NCI-H1436 (cell line): ENCODE data around the gene SLC38A7.
"Not testable (repeated sequence)": the region's sequence is repeated elsewhere in the genome, so short reads cannot be mapped to it uniquely, and the experiment has no call there.

Source experiments
- DNase-seq: peaks from one replicate; lab custom pipeline; 2025; lab: John Stamatoyannopoulos, UW

The SLC38A7 gene

GRCh38 chr16:58678716-58679115 lies 5.9 kb downstream of the SLC38A7 start:
- no peak for DNase-seq

- no peak for DNase-seq
These were observed 6.3 kb downstream of the SLC38A7 start for GRCh38 chr16:58678269-58678668.

DNA sequence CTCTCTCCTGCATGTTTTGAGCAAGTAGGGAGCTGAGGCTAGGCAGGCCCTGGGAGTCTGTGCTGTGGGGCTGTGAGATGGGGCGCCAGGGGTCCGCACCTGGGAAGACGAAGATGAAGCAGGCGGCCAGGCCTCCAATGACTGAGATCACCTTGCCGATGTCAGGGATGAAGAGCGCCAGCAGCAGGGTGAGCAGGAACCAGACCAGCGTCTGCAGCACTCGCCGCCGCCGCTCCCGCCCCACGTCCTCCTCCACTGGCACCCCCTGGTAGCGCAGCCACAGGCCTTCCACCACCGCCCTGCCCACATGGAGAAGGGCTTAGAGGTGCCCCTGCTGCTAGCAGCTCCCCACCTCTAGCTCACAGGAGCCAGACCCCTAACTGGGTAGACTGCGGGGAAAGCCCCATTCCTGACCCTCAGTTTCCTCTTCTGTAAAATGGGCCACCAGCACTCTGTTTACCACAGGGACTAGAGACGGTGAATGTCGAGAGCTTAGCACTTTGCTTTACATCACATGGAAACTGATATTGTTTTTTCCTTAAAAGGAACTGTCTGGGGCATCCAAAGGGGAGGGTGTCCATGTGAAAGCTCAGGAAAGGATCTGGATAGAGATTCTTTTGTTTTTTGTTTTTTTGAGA lies 13.5 kb downstream of the SLC38A7 start:
- DNase-seq = no peak

GRCh38 chr16:58670177-58670576 lies 14.4 kb downstream of the SLC38A7 start:
- DNase-seq = no peak

- DNase-seq = no peak
These were observed 19.4 kb downstream of the SLC38A7 start for GRCh38 chr16:58665200-58665599.

DNA sequence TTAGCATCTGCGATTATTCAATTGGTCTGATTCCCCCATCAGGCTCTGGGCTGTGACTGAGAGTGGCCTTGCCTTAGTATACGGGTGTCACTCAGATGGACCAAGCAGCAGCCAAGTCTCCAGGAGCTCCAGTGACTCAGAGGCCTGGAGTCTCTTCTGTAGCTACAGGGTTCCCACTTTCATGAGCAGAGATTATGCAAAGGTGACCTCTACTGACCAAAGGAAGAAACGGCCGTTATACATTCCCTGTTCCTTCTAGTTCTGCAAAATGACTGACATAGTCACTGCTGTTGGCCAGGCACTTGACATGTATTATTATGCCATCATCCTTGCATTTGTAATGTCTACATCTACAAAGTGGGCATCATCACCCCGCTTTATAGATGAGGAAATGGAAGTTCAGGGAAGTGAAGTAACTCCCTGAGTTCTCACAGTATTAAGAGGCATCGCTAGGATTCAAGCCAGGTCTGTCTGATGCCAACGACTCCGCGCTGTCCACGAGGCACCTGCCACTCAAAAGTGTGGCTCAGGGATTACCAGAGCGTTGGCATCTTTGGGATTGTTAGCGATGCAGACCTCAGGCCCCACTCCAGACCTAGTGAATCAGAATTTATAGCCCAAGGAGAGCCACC lies 23.3 kb downstream of the SLC38A7 start:
- DNase-seq = peak; percentile 23

GRCh38 chr16:58659911-58660310 lies 24.7 kb downstream of the SLC38A7 start:
- DNase-seq = not testable (repeated sequence)

DNA sequence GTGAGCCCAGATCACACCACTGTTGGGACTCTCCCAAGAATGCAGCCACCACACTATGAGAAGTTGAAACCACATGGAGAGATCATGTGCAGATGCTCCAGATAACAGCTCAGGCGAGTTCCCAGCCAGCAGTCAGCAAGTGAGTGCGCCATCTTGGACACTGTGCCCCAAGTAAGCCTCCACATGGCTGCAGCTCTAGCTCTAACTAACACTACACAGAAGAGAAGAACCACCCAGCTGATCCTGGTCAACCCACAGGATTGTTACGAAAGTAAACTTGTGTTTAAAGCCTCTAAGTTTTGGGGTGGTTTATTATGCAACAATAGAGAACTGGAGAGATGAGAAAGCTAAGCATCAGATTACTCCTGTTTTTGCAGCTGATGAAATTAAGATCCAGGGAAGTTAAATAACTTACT lies 25.8 kb downstream of the SLC38A7 start:
- no peak for DNase-seq

DNA sequence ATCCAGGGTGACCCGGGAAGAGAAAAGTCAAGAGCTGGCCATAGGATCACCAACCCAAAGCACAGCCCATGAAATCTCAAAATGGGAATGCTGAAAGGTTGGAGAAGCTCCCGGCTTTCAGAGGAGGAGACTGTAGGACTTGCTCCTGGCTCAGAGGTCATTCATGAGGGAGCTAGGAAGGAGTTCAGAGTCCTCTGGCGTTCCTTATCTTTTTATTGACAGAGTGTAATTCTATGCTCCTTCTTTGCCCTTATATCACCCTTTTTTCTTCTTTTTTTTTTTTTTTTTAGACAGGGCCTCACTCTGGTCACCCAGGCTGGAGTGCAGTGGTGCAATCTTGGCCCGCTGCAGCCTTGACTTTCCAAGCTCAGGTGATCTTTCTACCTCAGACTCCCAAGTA lies 27.7 kb downstream of the SLC38A7 start:
- DNase-seq = no peak

- DNase-seq = no peak
These were observed 29.4 kb downstream of the SLC38A7 start for GRCh38 chr16:58655215-58655596.

GRCh38 chr16:58654560-58655214 lies 29.9 kb downstream of the SLC38A7 start:
- no peak for DNase-seq

DNA sequence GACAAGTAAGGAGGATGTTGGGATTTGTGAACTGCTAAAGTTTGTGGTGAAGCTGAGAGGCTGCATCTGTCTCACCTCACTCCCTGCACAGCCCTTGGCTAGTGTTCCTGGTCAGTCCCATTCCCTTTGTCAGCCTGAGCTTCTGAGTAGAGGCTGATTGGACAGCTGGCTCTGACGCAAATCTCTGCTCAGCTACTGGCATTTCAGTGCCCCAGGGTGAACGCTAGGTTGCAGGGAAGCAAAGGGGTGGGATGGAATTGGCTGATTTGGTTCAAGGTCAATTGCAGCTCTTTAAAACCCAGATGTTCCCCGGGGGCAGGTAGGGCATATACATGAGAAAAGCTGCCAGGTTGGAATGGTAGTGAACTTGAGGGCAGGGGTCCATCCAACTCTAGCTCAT lies 31.8 kb downstream of the SLC38A7 start:
- no peak for DNase-seq

DNA sequence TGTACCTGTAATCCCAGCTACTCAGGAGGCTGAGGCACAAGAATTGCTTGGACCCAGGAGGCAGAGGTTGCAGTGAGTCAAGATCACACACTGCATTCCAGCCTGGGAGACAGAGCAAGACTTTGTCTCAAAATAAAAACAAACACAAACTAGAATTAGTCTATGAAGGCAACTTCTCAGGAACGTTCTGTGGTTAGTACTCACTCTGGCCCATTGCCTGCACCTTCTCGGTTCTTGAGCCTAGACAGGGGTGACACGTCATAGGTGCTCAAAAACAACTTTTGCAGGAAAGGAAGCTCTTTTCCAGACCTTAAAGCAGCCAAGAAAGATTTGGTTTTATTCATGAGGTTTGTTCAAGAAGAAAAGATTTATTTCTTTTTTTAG lies 32.6 kb downstream of the SLC38A7 start:
- DNase-seq = no peak

DNA sequence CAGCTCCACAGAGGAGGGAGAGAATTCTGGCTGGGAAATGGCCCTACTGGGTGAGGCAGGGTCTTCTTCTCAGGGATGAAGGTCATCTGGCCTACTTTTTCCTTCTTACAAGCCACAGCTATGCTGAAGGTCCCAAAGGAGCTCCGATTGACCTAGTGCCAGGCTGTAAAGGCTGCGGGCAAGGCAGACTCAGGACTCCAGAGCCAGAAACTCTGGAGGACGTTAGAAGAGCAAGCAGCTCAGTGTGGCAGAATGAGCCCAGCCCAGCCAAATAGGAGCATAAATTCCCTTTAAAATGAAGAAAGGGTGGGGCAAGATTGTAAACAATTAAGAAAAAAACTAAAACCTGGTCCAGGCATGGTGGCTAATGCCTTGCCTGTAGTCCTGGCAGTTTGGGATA lies 34.9 kb downstream of the SLC38A7 start:
- DNase-seq = no peak

GRCh38 chr16:58647107-58647506 lies 37.5 kb downstream of the SLC38A7 start:
- no peak for DNase-seq

DNA sequence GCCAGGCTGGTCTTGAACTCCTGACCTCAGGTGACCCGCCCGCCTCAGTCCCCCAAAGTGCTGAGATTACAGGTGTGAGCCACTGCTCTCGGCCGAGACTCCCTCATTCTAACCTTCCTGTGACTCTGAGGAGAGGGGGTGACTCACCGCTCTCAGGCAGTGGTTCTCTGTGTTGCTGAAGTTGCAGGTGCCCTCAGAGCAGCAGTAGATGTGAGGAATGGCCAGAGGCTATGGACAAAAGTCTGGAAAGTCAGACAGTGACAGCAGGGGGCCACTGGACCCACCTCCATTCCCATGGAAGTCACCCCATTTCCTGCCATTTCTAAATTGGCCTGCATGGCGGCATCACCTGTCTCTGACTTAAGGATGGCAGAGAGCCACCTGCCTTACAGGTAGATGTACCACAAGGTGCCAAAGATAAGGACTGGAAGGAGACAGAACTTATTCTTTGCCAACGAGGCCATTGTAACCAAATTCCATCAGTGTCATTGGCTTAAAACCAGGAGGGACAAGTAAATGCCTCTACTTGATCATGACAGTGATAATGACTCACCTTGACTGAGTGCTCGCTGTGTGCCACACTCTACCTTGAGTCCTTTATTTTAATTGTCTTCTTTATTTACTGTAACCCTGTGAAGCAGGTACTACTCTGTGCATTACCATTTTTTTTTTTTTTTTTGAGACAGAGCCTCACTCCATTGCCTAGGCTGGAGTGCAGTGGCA lies 39.6 kb downstream of the SLC38A7 start:
- no peak for DNase-seq

- no peak for DNase-seq
These were observed 40.5 kb downstream of the SLC38A7 start for GRCh38 chr16:58644108-58644507.

DNA sequence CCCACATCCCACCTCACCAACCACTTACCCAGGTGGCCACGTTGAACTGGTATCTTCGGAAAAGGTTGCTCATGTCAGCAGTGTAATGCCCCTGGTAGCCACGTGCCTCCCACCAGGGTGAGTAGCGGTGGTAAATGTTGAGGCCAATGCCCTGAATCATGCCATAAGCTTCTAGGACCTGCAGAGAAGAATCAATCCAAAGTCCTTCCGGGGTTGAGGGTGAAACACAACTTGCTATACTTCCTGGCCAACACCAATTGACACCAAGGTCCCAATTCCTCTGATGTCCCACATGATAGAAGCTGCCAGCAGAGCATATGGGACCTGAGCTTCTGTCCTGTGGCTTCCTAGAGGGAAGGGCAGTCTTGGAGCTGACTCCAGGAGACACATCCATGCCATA lies 43.6 kb downstream of the SLC38A7 start:
- DNase-seq = no peak

- DNase-seq = no peak
These were observed 44.7 kb downstream of the SLC38A7 start for GRCh38 chr16:58639836-58640235.

DNA sequence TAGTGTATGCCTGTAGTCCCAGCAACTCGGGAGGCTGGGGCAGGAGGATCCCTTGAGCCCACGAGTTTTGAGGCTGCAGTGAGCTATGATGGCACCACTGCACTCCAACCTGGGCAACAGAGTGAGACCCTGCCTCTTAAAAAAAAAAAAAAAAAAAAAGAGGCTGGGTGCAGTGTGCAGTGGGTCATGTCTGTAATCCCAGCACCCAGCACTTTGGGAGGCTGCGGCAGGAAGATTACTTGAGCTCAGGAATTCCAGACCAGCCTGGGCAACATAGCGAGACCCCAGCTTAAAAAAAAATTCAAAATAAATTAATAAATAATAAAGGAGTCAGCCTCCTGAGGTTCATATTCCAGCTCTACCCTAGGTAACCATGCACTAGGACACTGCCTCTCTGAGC lies 45.3 kb downstream of the SLC38A7 start:
- DNase-seq = no peak

- no peak for DNase-seq
These were observed 46.2 kb downstream of the SLC38A7 start for GRCh38 chr16:58638148-58639036.

GRCh38 chr16:58637021-58637420 lies 47.5 kb downstream of the SLC38A7 start:
- not testable (repeated sequence) for DNase-seq
